Tongue (tissue), 2 donors: Measurements from ENCODE around the gene MAGEB3. TPM values are rescaled to one million over a fixed set of nuclear protein-coding genes. Genes with fewer than 3 reads are reported as not detected.
A peak's percentile ranks its signal among the peaks of the same experiment; 100 is the strongest.
"Not testable (repeated sequence)": the region's sequence is repeated elsewhere in the genome, so short reads cannot be mapped to it uniquely, and the experiment has no call there.

ENCODE experiments used
- DNase-seq: peaks from one replicate; pipeline ENCODE4 v3.0.0-alpha.2; 2015
- total RNA-seq: library from RNA; depleted of rRNA; stranded (reverse); fragments of >200 nt; gene quantifications from one replicate; pipeline ENCODE4 v1.2.3, GENCODE V29; 2014

The MAGEB3 gene
- total RNA-seq, result not detected

DNA sequence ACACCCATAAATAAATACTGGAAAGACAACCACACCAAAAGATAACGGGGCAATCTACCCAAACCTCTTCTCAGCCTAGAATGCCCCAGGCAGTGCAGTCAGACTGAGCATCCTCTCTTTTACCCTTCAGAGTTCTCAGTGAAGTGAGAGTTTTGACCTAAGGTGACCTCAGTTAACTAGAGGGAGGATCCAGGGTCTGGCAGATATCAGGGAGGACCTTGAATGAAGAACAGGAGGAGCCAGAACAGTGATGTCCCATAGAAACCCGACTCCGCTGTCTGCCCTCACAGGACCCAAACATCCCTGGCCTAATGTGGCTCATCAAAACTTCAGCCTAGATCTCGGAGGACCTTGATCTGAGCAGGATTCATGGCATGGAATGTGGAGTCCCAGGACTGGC, at the start of gene MAGEB3:
Gene MAGEB3 (plus strand): TSS at position 263 of the 400 bp plus-strand sequence. CDS start 5,268 bp downstream, outside the sequence.
- DNase-seq, result no peak

GRCh38 chrX:30181353-30181752, 49.1 kb upstream of the MAGEB3 start:
- DNase-seq, result no peak

DNA sequence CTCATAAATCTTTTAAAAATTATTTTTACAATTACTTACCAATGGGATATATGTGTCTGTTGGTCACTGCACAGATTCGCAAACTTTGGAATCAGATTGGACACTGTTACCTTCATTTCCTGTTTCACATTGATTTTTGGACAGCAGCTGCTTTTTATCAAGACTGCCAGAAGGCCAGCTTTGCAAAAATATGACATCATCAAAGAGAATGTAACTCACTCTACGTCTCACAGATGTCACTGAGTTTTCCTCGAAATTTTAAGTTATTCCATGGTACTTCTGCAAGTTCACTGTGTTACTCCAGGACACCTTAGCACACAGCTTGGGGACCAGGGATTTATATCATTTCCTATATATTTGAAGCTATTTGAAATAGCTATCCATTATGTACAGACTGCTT, 46.9 kb upstream of the MAGEB3 start:
- DNase-seq, result no peak

- DNase-seq, result no peak
These were observed 40.0 kb upstream of the MAGEB3 start for GRCh38 chrX:30190426-30190825.

- not testable (repeated sequence) for DNase-seq
These were observed 36.5 kb upstream of the MAGEB3 start for GRCh38 chrX:30193910-30194309.

- DNase-seq, result no peak
These were observed 34.1 kb upstream of the MAGEB3 start for GRCh38 chrX:30196322-30196721.

DNA sequence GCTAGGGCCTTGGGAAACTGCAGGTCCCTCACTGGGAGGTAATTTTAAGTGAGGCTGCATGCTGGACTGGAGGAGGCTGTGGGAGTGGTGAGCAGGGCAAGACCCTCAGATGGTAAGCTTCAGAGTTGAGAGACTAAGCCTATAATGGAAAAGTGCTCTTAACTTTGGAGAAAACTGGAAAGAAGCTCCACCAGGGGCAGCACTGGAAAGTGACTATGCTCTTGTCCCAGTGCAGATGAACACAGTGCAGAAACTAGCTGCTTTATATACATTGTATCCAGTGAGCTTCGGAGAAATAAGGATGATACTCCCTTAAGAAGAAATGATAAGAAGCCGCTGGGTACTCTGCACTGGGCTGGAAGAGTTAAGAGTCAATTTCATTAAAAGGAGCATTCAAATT, 18.3 kb upstream of the MAGEB3 start:
- no peak for DNase-seq

- no peak for DNase-seq
These were observed 15.1 kb upstream of the MAGEB3 start, which contains the start of gene MAGEB2 for GRCh38 chrX:30215357-30215843. Gene MAGEB2, plus strand, starts transcription at chrX:30215563. Its CDS starts 3,018 bp downstream, at chrX:30218581.

DNA sequence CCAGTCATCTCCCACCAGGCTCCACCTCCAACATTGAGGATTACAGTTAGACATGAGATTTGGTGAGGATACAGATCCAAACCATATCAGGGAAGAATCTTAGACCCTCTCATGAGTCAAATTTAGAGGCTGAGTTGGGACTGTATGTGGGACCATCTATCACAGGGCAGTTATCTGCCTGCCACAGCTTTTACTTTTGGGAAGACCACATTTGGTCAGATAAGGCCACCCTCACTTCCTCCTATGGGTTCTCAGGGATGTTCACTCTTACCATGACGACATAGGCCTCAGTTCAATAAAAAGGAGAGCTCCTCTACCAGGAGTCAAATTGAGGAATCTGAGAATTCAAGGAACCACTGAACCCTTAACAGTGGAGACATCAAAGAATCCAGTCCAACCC, 13.0 kb upstream of the MAGEB3 start:
- no peak for DNase-seq

GRCh38 chrX:30219372-30219771, 11.1 kb upstream of the MAGEB3 start:
- no peak for DNase-seq

DNA sequence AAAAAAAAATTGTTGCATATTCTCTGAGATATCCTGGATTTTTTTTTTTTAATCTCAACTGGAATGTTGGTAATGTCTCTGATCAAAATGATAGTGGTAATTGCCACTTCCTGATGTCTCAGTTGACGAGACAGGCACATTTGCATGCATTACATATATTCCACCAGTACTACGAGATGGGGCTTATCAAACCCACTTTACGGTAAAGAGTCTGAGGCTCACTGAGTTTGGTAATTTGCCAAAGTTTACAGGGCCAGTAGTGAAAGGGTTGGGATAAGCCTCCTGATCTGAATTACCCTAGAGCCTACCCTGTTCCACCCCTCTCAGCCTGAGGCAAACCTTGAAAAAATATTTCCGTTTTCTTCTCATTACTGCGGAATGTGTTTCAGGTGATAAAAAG, 9.8 kb upstream of the MAGEB3 start:
- no peak for DNase-seq

DNA sequence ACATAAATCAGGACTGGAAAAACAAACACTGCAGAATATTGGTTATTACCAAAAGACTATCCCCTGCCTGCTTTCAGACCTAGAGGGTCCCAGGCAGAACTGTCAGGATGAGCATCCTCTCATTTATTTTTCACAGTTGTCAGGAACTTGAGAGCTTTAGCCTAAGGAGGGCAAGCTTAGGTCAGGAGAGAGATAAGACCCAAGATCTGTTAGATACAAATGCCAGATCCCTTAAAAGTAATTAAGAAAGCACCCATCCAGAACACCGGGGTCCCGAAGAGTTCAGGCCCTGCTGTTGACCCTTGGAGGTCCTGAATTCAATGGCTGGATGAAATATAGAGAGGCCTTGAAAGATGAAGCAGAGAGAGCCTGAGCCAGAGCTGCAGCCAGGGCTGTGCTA, 5.9 kb upstream of the MAGEB3 start:
- DNase-seq, result no peak

GRCh38 chrX:30228526-30228925, 1.9 kb upstream of the MAGEB3 start:
- no peak for DNase-seq

- no peak for DNase-seq
These were observed 11.4 kb downstream of the MAGEB3 start, which contains the start of gene MAGEB4 for GRCh38 chrX:30241724-30242415. Gene MAGEB4, plus strand, starts transcription at chrX:30242000. Its CDS starts 136 bp downstream, at chrX:30242136.

DNA sequence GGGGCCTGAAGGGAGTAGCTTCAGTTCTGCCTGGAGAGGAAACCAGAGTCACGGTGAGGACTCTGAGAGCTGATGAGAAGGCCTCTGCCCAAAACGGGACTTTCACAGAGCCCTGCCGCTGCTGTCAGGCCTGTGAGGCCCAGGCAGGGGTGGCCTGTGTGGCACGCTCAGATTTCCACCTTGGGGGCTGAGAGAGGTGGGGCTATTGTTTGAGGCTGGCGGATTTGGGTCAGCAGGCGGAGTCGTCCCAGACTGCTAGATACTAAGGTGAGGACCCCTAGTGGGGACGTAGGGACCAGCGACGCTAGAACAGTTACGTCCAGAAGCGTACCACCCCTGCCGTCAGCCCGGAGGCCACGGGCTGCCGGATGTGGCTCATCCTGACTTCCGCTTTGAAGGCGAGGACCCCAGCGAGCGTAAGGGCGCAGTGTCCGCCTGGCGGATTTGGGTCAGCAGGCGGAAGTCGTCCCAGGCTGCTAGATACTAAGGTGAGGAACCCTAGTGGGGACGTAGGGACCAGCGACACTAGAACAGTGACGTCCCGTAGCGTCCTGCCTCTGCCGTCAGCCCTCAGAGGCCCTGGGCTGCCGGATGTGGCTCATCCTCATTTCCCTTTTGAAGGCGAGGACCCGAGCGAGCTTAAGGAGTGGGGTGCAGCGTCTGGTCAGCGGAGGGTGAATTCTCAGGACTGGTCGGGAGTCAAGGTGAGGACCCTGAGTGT, 16.5 kb downstream of the MAGEB3 start, which contains the start of gene MAGEB1:
Gene MAGEB1 (plus strand): TSS at position 378 of the 721 bp plus-strand sequence. CDS start 3,348 bp downstream, outside the sequence.
- DNase-seq, result no peak

DNA sequence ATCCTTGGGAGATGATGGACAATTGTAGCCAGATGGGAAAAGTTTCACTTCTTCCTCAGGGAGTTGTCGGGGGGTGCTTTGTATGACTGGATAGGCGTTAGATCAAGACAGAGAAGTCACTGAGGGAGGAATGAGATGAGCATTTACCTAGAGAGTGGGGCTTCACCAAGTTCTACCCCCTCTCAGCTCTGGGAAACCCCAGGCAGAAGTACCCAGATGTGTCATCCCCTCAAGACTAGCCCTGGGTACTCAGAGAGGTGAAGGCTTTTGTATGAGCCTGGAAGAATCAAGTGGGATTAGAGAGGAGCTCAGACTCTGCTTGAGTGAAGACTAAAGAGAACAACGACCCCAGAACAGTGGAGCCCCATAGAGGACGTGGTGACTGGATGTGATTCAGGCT, 18.4 kb downstream of the MAGEB3 start:
- no peak for DNase-seq

DNA sequence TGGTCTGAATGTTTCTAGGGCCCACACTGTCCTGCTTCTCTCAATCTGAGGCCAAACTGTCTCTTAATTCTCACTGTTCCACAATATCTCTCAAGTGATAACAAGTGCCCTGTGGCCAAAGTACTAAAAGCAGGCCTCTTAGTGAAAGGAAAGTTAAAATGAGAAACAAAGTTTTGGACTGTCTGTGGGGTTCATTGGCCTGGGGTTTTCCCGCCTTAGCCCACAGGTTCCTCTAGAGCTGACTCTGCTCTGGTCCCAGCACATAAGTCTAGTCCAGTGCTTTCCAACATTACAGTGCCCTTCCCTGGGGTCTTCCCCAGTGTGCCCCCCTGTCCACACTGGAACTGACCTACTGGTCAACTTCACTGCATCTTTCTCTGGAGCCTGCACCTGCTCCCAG, 22.8 kb downstream of the MAGEB3 start:
- DNase-seq, result no peak

DNA sequence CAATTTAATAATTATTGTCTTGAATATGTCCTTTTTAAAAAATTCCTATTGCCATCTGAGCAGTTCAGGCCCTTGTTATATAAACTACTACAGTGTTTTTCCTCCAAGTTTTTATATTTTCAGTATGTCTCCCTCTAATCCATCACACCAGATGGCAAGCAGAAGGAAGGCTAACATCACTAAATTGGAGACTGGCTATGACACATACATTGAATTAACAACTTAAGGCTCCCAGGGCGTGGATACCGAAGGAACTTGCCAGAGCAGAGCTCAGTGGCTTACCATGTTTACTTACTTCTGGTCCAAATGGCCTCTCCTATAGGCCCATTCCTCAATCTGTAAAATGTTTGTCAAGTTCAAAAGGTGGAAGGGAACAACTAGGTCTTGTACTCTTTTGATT, 29.5 kb downstream of the MAGEB3 start:
- no peak for DNase-seq

DNA sequence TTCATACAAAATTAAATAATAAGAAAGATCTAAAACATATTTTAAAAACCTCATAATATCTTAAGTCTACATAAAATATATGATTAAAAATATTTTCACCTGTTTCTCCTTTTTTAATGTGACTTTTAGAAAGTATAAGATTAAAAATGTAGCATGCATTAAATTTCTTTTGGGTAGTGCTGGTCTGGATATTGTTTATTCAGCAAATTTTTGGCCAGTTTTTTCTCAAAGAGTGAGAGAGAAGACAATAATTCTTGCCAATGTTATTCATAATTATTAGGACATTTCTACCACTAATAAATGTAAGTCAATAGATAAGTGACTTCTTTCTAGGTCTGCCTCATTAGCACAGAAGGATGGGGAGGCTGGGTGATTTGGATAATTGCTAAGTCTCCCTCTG, 30.6 kb downstream of the MAGEB3 start:
- DNase-seq, result no peak

DNA sequence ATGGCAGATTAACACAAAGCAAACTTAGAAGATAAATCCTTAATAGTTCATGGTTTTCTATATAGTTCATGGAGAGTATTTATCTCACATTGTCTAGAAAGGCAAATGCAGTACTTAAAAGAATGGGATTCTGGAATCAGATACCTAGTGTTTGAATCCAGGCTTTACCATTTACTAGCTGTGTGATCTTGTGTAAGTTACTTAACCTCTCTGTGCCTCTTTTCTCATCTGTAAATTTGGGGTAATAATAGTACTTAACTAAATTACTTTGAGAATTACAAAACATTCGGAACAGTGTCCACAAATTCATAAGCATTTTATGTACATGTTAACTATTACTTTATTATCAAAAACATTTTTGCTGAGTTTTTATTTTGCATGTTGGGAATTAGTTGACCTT, 32.3 kb downstream of the MAGEB3 start:
- no peak for DNase-seq

GRCh38 chrX:30270639-30271038, 40.2 kb downstream of the MAGEB3 start:
- no peak for DNase-seq

DNA sequence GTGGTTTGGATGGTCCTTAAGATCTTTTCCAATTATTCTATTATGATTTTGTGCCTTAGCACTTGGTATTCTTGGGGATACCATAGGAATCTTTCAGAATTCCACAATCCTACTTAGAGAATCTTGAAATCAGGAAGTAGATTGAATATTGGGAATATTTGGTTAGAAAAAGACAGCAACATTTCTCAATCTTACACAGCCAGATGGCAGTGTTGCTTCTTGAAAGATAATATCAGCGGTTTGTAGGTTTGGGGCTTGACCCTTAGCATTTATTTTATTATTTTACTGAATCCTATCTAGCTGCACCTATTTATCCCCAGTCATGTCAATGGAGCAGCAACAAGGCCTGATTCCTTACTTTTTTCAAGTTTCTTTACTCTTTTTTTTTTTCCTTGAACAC, 45.0 kb downstream of the MAGEB3 start:
- DNase-seq, result peak; percentile 1

DNA sequence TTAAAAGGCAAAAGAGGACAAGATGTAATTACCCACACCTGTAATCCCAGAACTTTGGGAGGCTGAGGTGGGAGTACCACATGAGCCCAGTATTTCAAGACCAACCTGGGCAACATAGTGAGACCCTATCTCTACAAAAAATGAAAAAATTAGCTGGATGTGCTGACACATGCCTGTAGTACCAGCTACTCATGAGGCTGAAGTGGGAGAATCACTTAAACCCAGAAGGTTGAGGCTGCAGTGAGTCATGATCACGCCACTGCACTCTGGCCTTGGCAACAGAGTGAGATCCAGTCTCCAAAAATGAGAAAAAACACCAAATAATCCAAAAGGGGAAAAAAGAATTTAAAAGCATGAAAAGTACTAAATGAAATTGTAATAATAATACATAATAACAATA, 47.9 kb downstream of the MAGEB3 start:
- no peak for DNase-seq
